Inflammatory macrophage (primary cell): ENCODE results near the gene ZNF322.

Experiments used
- DNase-seq, 2 donors: peaks; one replicate each; pipeline ENCODE4 v3.0.0-alpha.2; 2020 to 2022

Gene ZNF322

DNA sequence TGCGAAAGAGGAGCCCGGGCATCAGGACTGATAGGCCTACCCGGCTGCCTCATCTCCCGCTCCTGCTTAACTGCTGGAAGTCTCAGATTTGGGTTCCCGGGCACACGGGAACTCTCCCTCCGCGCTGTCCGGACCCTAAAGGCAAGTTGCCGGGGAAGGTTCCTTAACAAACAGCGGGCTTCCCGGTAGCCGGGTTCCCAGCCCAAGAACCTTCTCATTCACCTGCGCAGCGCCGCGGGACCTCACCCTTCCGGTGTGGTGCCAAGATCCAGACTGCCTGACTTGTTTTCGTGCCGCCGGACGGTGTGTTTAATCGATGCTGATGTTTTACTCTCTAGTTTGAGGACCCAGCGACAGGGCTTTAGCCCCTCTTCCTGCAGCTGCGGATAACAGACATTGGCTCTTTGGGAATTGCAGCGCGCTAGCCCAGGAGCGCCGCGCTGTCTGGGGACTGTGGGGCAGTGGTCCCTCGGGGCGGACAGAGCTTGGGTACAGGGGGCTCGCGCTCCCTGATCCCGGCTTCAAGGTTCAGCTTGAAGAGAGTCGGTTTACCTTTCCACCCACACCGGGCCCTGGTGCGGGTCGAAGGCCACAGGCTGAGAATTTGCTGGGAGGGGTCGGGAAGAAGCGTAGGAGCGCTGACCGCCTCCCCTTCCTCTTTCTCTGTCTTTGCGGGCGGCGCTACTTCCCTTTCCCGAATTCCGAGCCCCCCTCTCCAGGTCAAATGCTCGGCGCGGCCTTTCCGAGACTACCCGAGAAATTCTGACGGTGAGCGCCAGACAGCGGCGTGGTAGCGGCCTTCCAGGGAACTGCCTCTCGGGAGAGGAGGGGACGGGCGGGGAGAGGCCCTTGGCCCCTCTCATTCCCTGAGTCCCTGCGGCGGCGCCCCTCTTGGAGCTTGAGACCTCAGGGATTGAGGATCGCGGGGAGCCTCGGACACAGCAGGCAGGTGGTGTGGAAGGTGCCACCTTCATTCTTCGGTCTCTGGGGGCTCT is 45.6 kb downstream of the ZNF322 start:
- DNase-seq: peak in 1 of 2 donors; percentile 11

DNA sequence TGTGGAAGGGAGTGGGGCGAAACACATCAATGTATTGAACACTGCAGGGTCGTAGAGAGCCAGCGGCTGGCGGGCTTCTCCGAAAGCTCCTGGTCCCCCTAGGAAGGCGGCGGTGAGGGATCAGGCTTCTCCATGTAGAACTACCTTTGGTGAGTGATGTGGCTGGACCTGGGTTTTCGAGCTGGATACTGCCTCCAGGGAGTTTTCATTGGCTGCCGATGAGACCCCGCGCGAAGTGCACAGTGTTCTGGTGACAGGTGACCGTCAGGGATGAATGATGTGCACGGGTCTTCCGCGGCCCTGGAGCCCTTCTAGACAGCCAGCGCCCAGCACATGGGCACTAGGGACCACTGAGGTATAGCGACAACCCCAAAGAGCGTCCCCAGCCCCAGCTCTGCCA is 46.3 kb downstream of the ZNF322 start:
- no peak for DNase-seq

DNA sequence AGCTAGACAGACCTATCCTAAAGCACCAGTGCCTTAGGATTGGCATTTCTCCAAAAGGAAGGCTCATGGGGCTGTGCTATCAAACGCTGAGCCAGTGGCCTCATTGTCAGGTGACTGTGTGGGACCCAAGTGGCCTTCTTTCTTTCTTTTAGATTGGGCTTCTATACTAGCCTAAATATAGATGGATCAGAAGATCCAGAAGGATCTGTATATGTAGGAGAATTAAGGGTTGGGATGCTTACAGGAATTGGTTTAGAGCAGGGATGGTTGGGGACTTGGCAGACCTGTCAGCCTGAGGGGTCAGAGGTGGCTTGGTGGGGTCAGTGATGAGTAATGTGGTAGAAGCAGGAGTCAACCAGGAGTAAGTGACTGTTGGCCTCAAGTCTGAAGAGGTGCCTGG is 47.9 kb downstream of the ZNF322 start:
- no peak for DNase-seq

DNA sequence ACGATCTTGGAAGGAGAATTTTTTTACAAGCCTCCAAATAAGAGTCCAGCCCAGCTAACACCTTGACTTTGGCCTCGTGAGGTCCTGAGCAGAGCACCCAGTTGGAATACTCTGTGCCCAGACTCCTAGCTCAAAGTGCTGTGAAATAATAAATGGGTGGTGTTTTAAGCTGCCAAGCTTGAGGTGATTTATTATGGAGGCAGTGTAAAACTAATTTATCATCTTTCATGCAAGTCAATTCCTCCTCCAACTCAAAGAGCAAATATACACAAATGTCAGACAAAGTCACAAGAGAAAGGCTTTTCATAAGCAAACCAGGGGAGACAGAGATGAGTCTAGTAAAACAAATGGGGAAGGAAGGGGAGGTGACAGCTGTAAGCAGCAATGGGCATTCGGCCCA is 50.1 kb downstream of the ZNF322 start:
- DNase-seq: no peak

DNA sequence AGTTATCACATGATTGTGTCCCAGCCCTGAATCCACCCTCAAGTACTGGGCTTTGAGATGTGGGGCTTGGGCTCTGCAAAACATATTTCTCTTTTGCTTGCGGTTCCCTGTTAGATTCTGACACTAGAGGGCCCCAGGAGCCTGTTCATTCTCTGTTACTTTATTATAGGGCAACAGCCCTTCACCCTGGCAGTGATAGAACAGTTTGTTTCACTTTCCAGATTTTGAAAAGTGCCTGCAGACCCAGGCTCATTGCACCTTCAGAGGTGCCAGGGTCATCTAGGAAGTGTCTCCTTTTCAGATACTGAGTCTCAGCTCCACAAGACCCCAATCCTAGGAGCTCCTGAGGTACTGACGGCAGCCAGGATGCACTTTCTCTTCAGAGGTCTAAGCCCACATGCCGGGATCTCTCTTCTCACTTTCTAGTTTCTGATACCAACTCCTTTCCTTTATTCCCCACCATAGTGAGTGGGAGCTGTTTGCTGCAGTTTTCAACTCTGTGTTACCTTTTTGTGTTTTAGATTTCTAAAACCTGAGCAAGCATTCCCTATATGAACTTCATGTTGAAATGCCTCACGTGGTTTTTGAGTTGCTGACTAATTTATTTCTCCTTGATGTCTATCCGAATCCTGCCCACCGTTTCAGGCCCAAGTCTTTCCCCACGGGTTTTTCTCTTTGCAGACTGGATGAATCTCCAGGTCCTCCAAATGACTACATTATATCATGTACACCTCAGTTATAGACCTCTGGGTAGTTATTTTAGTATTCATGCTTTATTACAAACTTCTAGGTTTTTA is 51.9 kb downstream of the ZNF322 start:
- peak; percentile 53 to 62 for DNase-seq

DNA sequence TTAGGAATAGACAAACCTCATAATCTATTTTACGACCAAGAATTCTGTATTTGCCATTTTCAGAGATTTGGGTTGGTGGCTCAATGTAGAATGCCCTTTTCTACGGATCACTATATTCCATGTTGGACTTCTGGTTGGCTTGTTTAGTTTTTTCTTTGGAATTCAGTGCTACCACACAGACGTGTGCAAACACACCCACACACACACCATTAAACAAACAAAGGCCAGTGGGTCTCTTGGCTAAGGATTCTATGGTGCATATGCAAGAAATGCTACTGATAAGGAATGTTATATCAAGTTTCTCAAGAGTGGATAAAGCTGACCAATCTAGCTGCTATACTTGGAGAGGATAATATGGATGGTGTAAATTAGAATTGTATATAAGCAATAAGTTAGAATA is 54.7 kb downstream of the ZNF322 start:
- DNase-seq: no peak

- DNase-seq: peak; percentile 12 to 37
Observed at GRCh38 chr6:26604026-26604425, 55.5 kb downstream of the ZNF322 start.

- no peak for DNase-seq
Observed at GRCh38 chr6:26602262-26602661, 57.3 kb downstream of the ZNF322 start.

- DNase-seq: no peak
Observed at GRCh38 chr6:26600759-26601158, 58.8 kb downstream of the ZNF322 start.

DNA sequence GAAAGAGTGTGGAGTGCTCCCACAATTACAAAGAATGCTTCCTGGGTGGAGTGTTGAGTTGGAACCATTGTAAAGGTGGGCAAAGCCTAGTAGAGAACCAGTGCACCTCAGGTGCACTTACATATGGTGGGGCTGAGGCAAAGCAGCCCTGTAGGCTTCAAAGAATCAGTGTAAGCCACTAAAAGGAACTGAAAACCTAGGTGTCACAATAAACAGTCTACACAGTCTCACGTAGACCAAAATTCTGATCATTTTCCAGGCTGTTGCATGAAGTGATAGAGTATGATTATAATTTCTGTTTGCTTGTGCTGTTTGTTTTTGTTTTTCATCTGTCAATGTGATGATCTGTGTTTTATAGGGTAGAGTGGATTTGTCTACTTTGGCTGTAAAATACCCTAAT is 60.0 kb downstream of the ZNF322 start:
- no peak for DNase-seq

DNA sequence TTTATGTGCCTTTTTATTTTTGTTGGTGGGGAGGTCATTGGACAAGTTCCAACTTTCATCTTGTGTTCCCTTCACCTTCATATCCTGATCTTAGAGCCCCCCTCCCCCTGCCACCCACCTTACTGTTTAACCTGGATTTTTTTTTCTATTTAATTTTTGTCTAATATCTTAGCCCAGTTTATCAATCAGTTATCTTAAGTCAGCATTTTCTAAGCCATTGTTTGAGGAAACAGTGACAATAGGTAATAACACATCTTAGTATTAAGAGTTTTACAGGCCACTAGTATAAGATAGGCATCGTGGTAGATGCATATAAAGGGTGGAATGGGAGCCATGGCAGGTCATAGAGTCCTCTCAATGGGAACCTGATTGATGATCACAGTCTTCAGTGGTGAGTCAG is 60.4 kb downstream of the ZNF322 start:
- no peak for DNase-seq

DNA sequence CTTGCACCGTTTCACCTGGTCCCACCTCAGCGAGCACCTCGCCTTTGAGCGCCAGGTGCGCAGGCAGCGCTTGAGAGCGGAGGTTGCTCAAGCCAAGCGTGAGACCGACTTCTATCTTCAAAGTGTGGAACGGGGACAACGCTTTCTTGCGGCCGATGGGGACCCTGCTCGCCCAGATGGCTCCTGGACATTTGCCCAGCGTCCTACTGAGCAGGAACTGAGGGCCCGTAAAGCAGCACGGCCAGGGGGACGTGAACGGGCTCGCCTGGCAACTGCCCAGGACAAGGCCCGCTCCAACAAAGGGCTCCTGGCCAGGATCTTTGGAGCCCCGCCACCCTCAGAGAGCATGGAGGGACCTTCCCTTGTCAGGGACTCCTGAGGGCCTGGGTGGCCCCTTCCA is 61.3 kb downstream of the ZNF322 start:
- no peak for DNase-seq

GRCh38 chr6:26597821-26598220 is 61.7 kb downstream of the ZNF322 start:
- DNase-seq: no peak

- DNase-seq: no peak
Observed at GRCh38 chr6:26597389-26597766, 62.2 kb downstream of the ZNF322 start.

GRCh38 chr6:26596579-26597388 is 62.8 kb downstream of the ZNF322 start, which contains the start of gene ABT1:
ABT1 (plus strand) TSS chr6:26596953; CDS start chr6:26596983, 30 bp downstream.
- DNase-seq: peak; percentile 98

GRCh38 chr6:26595669-26596269 is 63.8 kb downstream of the ZNF322 start:
- DNase-seq: peak; percentile 85 to 90

GRCh38 chr6:26594730-26595632 is 64.6 kb downstream of the ZNF322 start:
- DNase-seq: peak in 1 of 2 donors; percentile 36

GRCh38 chr6:26594131-26594498 is 65.4 kb downstream of the ZNF322 start:
- peak in 1 of 2 donors; percentile 61 for DNase-seq

DNA sequence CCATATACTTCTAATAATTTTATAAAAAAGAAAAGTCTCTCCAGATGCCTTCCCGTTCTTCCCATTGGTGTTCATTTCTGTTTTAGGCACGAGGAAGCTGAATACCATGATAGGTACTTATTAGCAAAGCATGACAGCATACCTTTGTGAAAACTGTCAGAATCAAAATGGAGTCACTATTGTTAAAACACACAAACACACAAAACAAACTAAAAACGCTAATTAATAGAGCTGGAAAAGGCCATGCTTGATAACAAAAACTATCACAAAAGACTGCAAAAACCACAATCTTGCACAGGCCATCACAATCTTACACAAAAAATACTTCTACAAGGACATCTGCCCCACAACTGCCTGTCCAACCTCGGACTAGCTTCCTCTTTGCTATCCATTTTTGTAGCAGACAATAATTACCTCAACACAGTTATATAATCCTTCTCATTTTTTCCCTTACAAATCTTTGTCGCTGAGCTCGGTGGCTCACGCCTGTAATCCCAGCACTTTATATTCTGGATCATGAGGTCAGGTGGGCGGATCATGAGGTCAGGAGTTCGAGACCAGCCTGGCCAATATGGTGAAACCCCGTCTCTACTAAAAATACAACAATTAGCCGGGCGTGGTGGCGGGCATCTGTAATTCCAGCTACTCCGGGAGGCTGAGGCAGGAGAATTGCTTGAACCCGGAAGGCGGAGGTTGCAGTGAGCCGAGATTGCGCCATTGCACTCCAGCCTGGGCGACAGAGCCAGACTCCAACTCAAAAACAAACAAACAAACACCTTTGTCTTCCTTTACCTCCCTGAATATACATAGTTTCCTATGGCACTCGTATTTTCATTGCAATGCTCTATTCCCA is 66.0 kb downstream of the ZNF322 start:
- peak in 1 of 2 donors; percentile 22 for DNase-seq

GRCh38 chr6:26592649-26593048 is 66.9 kb downstream of the ZNF322 start:
- no peak for DNase-seq
